Motor neuron (in vitro differentiated cells): Measurements from ENCODE around the gene TSTD1. TPM values are rescaled to one million over a fixed set of nuclear protein-coding genes. Genes with fewer than 3 reads are reported as not detected.
"Not testable (repeated sequence)": the region's sequence is repeated elsewhere in the genome, so short reads cannot be mapped to it uniquely, and the experiment has no call there.

Experiments
- ATAC-seq, 8 experiments: fragments of 200-7000 bp; cut with Tn5 transposase; replicated peaks in 6 of 8; 2 replicates each; pipeline ENCODE4 v1.8.0; 2021; ENCODE audit warnings: mild to moderate bottlenecking in 8 of 8, moderate library complexity in 8 of 8
- H3K27ac ChIP-seq, 2 donors: fragments of 250-450 bp; sonication (Bioruptor Pico); 2 replicates each; pipeline ENCODE4 v1.9.0; 2021; ENCODE audit warnings: antibody characterized with exemption in 2 of 2, mild to moderate bottlenecking in 2 of 2, moderate library complexity in 1 of 2
- H3K4me1 ChIP-seq, 2 donors: fragments of 250-450 bp; sonication (Bioruptor Pico); replicated peaks in 1 of 2; 2 replicates each; pipeline ENCODE4 v1.6.1; 2021; ENCODE audit warnings: antibody characterized with exemption in 2 of 2, mild to moderate bottlenecking in 2 of 2, moderate library complexity in 1 of 2
- H3K4me3 ChIP-seq, 5 donors: fragments of 250-450 bp; sonication (Bioruptor Pico); 2 replicates each; pipeline ENCODE4 v1.9.0; 2021; ENCODE audit warnings: antibody characterized with exemption in 5 of 5, mild to moderate bottlenecking in 5 of 5, moderate library complexity in 4 of 5
- whole genome bisulfite sequencing, 10 experiments: fragments of 450-650 bp; shearing (Covaris generic); methylation state at CpG; one replicate each; pipeline ENCODE4 v1.0.0; 2022; 5-methylcytosine and 5-hydroxymethylcytosine counted together
- in situ Hi-C, 9 experiments: fragments of 400-800 bp; cut with MboI; loops; one replicate each; pipeline ENCODE4 v1.15.0; 2021; ENCODE audit warnings: low sequenced_read_pairs in 9 of 9, low pct_unique_long_range_greater_than_20kb in 2 of 9; ENCODE audit not compliant: unreplicated experiment in 9 of 9
- total RNA-seq, 8 experiments: library from RNA; unstranded; fragments of 300-600 nt; gene quantifications; 2 replicates each; pipeline versions ENCODE4 v1.2.3 to v1.2.4, GENCODE V29; 2022

Gene TSTD1
- total RNA-seq, 8 experiments from 2014 or later, result 0.46 to 13.4 (median 1.9) TPM; not detected in 2

DNA sequence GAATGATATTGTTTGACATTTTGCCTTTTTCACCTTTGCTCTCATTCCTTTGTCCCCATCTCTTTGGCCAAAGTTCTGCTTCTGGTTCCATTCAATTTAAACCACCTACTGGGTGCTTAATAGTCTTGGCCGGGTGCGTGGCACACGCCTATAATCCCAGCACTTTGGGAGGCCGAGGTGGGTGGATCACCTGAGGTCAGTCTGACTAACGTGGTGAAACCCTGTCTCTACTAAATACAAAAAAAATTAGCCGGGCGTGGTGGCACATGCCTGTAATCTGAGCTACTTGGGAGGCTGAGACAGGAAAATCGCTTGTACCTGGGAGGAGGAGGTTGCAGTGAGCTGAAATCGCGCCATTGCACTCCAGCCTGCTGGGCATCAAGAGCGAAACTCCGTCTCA, 16.3 kb downstream of the TSTD1 start:
- in situ Hi-C loops, H3K4me3 ChIP-seq, ATAC-seq, H3K4me1 ChIP-seq, H3K27ac ChIP-seq: not testable (repeated sequence)
- 71 to 93% (median 85%) methylated on average over 3 to 12 of the region's 12 CpGs for WGBS, 10 experiments

DNA sequence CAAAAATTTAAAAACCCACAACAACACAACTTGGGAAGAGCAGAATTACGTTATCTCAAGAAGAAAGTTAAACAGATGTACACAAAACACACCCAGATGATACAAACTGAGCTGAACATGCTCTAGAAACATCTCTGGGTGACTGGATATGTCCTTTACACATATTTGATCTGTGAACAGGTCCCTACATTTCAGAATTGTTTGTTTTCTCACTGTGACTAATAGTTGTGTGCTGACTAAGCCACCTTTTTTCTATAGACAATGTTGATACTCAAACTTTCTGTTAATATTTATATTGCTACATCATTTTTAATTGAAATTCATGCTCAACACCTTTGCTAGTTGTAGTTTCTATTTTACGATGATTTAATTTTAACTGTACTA, 16.8 kb downstream of the TSTD1 start:
- Histone ChIP-seq H3K27ac (no peak overlapping the region), H3K4me3 (no peak overlapping the region), H3K4me1 (peaks cover 9 to 10% of the 10 kb centered on the region in 2 donors)
- ATAC-seq, result no peak
- in situ Hi-C loops, result no loop called here
- WGBS, 10 experiments, result 17 to 100% (median 92%) methylated on average over 1 to 2 of the region's 2 CpGs; no CpG with 5 or more reads in 1 of the 10 experiments

DNA sequence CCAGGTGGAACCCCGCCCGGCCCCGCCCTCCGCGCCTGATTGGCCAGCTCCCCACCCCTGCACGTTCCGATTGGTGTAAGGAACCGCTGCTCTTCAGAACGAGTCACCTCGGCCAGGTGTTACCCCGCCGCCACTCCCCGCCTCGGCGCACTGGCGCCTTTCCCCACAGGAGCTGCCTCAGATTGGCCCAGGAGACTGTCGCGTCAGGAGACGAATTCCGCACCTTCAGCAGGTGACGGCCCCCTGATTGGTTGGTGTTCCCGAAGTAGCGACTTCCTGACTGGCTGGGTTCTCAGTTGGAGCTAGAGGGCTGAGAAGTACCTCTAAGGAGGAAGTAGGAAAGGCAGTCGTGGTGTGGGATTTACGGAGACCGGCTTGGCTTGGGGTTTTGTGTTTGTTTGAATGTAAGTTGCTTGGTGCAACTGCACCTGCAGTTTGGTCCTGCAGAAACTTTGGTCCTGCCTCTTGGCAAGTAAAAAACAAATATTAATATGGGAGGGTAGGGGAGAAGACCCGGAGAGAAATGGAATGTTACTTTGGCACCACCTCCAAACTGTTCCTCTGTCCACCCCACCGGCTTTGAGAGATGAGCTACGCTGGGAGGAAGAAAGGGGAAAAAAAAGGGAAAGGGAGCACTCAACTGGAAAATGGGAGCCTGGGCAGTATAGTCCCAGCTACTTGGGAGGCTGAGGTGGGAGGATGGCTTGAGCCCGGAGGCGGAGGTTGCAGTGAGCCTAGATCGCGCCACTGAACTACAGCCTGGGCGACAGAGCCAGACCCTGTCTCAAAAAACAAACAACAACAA, 17.4 kb downstream of the TSTD1 start:
- 15 to 69% (median 43%) methylated on average over 6 to 19 of the region's 34 CpGs; no CpG with 5 or more reads in 2 of the 10 experiments for WGBS, 10 experiments
- peaks cover 9 to 10% of the 10 kb centered on the region in 2 donors for H3K4me1 ChIP-seq
- in situ Hi-C loops, result no loop called here

GRCh38 chr1:161020509-161021164, 18.1 kb downstream of the TSTD1 start, which contains the start of gene F11R:
Gene F11R, minus strand, starts transcription at chr1:161021152. Its CDS starts 79 bp downstream, at chr1:161021073.
- WGBS, 10 experiments, result 0 to 8% (median 0%) methylated on average over 2 to 23 of the region's 36 CpGs; no CpG with 5 or more reads in 3 of the 10 experiments
- in situ Hi-C loops, result no loop called here
- peak; percentile 62 to 82 (median 79) for ATAC-seq
- H3K4me3 ChIP-seq, result peak within 1 kb of the TSS; percentile 44 to 69 (median 63)
- H3K4me1 ChIP-seq, result peaks cover 9 to 10% of the 10 kb centered on the region in 2 donors
- H3K27ac ChIP-seq, result no peak within 1 kb of the TSS

More for the DNA sequence above, 17.4 kb downstream of the TSTD1 start:
- Histone ChIP-seq H3K27ac (no peak overlapping the region), H3K4me3 (peak overlapping the region; percentile 44 to 69 (median 63))
- ATAC-seq, result peak; percentile 78 to 92 (median 89)

DNA sequence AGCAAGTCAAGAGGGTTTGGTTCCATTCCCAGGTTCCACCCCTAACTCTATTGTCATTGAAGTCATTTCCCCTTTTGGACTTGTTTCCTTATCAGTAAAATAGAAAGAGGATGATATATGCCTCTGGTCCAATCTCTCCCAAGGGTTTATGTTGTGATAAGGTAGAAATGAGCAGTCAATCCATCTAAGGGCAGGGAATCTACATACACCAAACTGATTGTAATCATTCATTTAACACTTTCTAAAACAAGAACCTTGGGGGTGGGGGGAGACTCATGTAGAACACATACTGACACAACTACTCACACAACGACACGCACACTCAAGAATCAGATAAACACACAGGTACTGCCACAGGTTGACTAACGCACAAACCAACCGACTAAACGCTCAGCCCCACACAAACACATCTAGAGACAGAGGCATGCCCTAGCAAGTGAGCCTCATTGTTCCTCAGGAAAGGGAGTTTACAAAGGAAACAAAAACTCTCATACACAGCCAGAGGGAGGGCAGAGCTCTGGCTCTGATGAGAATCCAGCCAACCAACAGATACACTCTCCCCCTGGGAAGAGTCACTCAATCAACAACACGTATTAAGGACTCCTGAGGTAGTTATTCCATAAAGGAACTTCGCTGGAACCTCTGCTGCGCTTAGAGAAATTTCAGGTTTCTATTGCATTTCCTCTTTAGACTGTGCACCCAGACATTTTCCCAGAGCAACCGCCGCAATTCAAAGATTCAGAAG, 18.8 kb downstream of the TSTD1 start:
- Histone ChIP-seq H3K27ac (no peak overlapping the region), H3K4me1 (peaks cover 9 to 10% of the 10 kb centered on the region in 2 donors), H3K4me3 (peak overlapping the region; percentile 44 to 69 (median 63))
- in situ Hi-C loops, result no loop called here
- peak; percentile 6 to 60 (median 44) for ATAC-seq
- WGBS, 10 experiments, result 0 to 24% (median 7%) methylated on average over 1 to 9 of the region's 10 CpGs; no CpG with 5 or more reads in 1 of the 10 experiments

DNA sequence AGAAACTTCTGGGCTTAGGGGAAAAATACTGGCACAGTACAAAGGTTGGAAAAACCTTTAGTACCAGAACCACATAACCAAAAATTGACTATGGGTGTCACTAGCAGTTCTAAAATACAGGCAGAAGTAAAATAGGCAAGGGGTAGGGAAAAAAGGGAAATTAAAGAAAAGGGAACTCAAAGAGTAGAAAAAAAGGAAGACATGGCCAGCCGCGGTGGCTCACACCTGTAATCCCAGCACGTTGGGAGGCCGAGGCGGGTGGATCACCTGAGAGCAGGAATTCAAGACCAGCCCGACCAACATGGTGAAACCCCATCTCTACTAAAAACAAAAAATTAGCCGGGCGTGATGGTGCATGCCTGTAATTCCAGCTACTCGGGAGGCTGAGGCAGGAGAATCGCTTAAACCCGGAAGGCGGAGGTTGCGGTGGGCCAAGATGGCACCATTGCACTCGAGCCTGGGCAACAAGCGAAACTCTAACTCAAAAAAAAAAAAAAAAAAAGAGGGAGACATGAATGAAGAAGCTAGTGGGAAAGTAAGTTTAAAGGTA, 19.6 kb downstream of the TSTD1 start:
- in situ Hi-C loops, H3K4me3 ChIP-seq, H3K27ac ChIP-seq, ATAC-seq: not testable (repeated sequence)
- 63 to 100% (median 90%) methylated on average over 3 to 15 of the region's 15 CpGs for WGBS, 10 experiments
- peaks cover 9 to 14% of the 10 kb centered on the region in 2 donors for H3K4me1 ChIP-seq

- in situ Hi-C loops, result no loop called here
- no peak for ATAC-seq
- no peak overlapping the region for H3K27ac ChIP-seq
- H3K4me1 ChIP-seq, result peaks cover 14 to 20% of the 10 kb centered on the region in 2 donors
- WGBS, 10 experiments, result 40 to 100% (median 83%) methylated on average over 1 of the region's 1 CpG; no CpG with 5 or more reads in 5 of the 10 experiments
- no peak overlapping the region for H3K4me3 ChIP-seq
Observed at GRCh38 chr1:161018631-161018930, 20.2 kb downstream of the TSTD1 start.

DNA sequence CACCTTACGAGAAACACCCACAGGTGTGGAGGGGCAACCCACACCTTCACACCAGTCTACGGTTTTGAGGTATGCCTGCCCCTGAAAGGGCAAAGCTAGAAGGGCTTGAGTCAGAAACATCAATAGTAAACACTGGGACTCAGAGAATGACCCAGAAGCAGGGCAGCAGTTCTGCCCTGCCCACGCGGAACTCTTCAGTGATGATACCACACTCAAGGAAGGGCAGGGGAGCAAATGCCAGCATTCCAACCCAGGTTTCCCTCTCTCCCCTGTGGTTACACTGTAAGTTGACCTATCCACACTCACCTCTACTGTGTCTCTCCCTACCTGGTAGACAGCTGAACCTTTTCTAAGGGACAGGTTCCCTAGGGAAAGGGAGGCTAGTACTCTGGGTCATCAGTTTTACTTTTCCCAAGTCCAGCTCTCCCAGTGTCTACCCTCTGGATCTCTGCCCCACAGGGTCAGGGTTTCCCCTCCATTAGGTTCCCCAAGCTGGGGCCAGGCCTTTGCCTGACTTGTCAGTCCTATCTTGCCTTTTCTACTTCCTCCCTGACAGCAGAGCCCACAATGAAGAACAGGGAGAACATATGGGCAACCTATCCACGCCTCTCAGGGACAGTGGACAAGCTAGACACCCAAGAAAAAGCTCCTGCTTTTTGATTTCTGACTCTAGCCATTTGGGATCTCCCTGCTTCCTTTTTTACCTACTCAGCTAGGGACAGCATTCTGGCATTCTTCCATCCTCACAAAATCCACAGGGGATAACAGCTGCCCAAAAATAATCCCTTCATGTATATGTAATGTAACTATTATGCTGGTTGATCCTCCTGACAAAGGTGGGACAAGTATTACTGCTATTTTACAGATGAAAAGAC, 20.8 kb downstream of the TSTD1 start:
- WGBS, 10 experiments, result 60 to 100% (median 82%) methylated on average over 1 to 5 of the region's 5 CpGs; no CpG with 5 or more reads in 3 of the 10 experiments
- H3K4me3 ChIP-seq, result no peak overlapping the region
- ATAC-seq, result no peak

GRCh38 chr1:161017181-161017580, 21.6 kb downstream of the TSTD1 start:
- not testable (repeated sequence) for ATAC-seq

More for the DNA sequence above, 20.8 kb downstream of the TSTD1 start:
- in situ Hi-C loops, result no loop called here
- peaks cover 14 to 26% of the 10 kb centered on the region in 2 donors for H3K4me1 ChIP-seq
- H3K27ac ChIP-seq, result no peak overlapping the region

DNA sequence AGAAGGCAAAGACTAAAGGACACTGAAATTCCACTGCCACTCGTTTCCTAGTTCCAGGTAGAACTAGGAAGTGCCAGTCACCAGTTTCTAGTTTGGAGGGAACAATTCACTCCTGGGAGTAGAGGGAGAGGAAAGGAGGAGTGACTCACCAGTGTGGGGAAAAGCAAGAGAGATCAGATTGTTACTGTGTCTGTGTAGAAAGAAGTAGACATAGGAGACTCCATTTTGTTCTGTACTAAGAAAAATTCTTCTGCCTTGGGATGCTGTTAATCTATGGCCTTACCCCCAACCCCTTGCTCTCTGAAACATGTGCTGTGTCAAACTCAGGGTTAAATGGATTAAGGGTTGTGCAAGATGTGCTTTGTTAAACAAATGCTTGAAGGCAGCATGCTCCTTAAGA, 22.1 kb downstream of the TSTD1 start:
- in situ Hi-C loops, H3K27ac ChIP-seq, ATAC-seq, H3K4me3 ChIP-seq: not testable (repeated sequence)
- peaks cover 14 to 26% of the 10 kb centered on the region in 2 donors for H3K4me1 ChIP-seq
- 70 to 91% (median 86%) methylated on average over 1 of the region's 1 CpG; no CpG with 5 or more reads in 7 of the 10 experiments for WGBS, 10 experiments

More at GRCh38 chr1:161017181-161017580, 21.6 kb downstream of the TSTD1 start:
- peaks cover 14 to 26% of the 10 kb centered on the region in 2 donors for H3K4me1 ChIP-seq
- WGBS, 10 experiments, result 77% methylated on average over 3 of the region's 7 CpGs; no CpG with 5 or more reads in 9 of the 10 experiments
- H3K27ac ChIP-seq, H3K4me3 ChIP-seq, in situ Hi-C loops: not testable (repeated sequence)

GRCh38 chr1:161013488-161014230, 25.1 kb downstream of the TSTD1 start:
- ATAC-seq, result peak; percentile 21 to 82 (median 58)
- Histone ChIP-seq H3K4me3 (no peak overlapping the region), H3K27ac (peak overlapping the region in 1 of 2 donors; percentile 13), H3K4me1 (peaks cover 4 to 16% of the 10 kb centered on the region in 2 donors)
- in situ Hi-C loops, result no loop called here
- 17 to 83% (median 53%) methylated on average over 1 to 15 of the region's 15 CpGs; no CpG with 5 or more reads in 2 of the 10 experiments for WGBS, 10 experiments
